Mesenchymal stem cell (in vitro differentiated cells and primary cell): Measurements from ENCODE around the gene ZNF750.
A peak's percentile ranks its signal among the peaks of the same experiment; 100 is the strongest.

Source experiments
- DNase-seq: peaks from one replicate; pipeline ENCODE4 v3.0.0-alpha.2; 2013
- H2AFZ ChIP-seq: one replicate; pipeline ENCODE4 v1.6.1; 2013; ENCODE audit warnings: low read depth, mild to moderate bottlenecking, control low read depth, inconsistent platforms, low read length, moderate library complexity
- H2AK5ac ChIP-seq: 2 replicates; pipeline ENCODE4 v1.6.1; 2013; ENCODE audit warnings: low read length, moderate library complexity, mild to moderate bottlenecking, inconsistent platforms; ENCODE audit not compliant: severe bottlenecking
- H2BK120ac ChIP-seq: one replicate; pipeline ENCODE4 v1.6.1; 2013; ENCODE audit warnings: low read depth, mild to moderate bottlenecking, inconsistent platforms, low read length, moderate library complexity
- H2BK12ac ChIP-seq, 2 experiments: one replicate each; pipeline ENCODE4 v1.6.1; 2013; ENCODE audit warnings: inconsistent platforms in 2 of 2, low read length in 2 of 2, mild to moderate bottlenecking in 2 of 2, moderate library complexity in 2 of 2, control low read depth in 1 of 2
- H2BK15ac ChIP-seq: one replicate; pipeline ENCODE4 v1.6.1; 2013; ENCODE audit warnings: mild to moderate bottlenecking, low read depth, inconsistent platforms; ENCODE audit not compliant: poor library complexity, severe bottlenecking
- H2BK5ac ChIP-seq: 2 replicates; pipeline ENCODE4 v1.6.1; 2013; ENCODE audit warnings: low read depth, mild to moderate bottlenecking, low read length, control low read depth, inconsistent platforms; ENCODE audit not compliant: poor library complexity, severe bottlenecking
- H3K14ac ChIP-seq, 2 experiments: one replicate each; pipeline ENCODE4 v1.6.1; 2013; ENCODE audit warnings: inconsistent platforms in 2 of 2, low read length in 2 of 2, control low read depth in 1 of 2, mild to moderate bottlenecking in 1 of 2, moderate library complexity in 1 of 2
- H3K18ac ChIP-seq, 2 experiments: one replicate each; pipeline ENCODE4 v1.6.1; 2013; ENCODE audit warnings: inconsistent platforms in 2 of 2, low read length in 2 of 2, control low read depth in 1 of 2, low read depth in 1 of 2, mild to moderate bottlenecking in 1 of 2
- H3K23ac ChIP-seq, 2 experiments: one replicate each; pipeline ENCODE4 v1.6.1; 2013; ENCODE audit warnings: inconsistent platforms in 2 of 2, low read length in 2 of 2, mild to moderate bottlenecking in 2 of 2, moderate library complexity in 2 of 2, control low read depth in 1 of 2
- H3K27ac ChIP-seq: 2 replicates; pipeline ENCODE4 v1.5.1; 2013; ENCODE audit warnings: mild to moderate bottlenecking, moderate library complexity, low read length, control low read depth, inconsistent platforms; ENCODE audit not compliant: poor library complexity, severe bottlenecking
- H3K27me3 ChIP-seq, 2 experiments: 2 replicates each; pipeline versions ENCODE4 v1.6.1 to v1.7.0; 2013; ENCODE audit warnings: low read length in 2 of 2, mild to moderate bottlenecking in 2 of 2, moderate library complexity in 2 of 2, control low read depth in 1 of 2, inconsistent platforms in 1 of 2; ENCODE audit not compliant: control insufficient read depth in 1 of 2, insufficient read depth in 1 of 2
- H3K36me3 ChIP-seq, 2 experiments: 2 replicates each; pipeline versions ENCODE4 v1.6.1 to v1.7.0; 2013; ENCODE audit warnings: low read length in 2 of 2, control low read depth in 1 of 2, inconsistent platforms in 1 of 2, low read depth in 1 of 2, mild to moderate bottlenecking in 1 of 2; ENCODE audit not compliant: insufficient read depth in 2 of 2, control insufficient read depth in 1 of 2
- H3K4ac ChIP-seq, 2 experiments: one replicate each; pipeline ENCODE4 v1.6.1; 2013; ENCODE audit warnings: inconsistent platforms in 2 of 2, low read length in 2 of 2, mild to moderate bottlenecking in 2 of 2, moderate library complexity in 2 of 2, control low read depth in 1 of 2, low read depth in 1 of 2
- H3K4me1 ChIP-seq: 2 replicates; pipeline ENCODE4 v1.6.1; 2013; ENCODE audit warnings: low read depth, low read length, control low read depth; ENCODE audit not compliant: control insufficient read depth, insufficient read depth
- H3K4me2 ChIP-seq: 2 replicates; pipeline ENCODE4 v1.6.1; 2013; ENCODE audit warnings: low read length, mild to moderate bottlenecking, inconsistent platforms; ENCODE audit not compliant: poor library complexity, severe bottlenecking
- H3K4me3 ChIP-seq, 2 experiments: 2 replicates each; pipeline versions ENCODE4 v1.5.1 to v1.7.0; 2013; ENCODE audit warnings: low read length in 2 of 2, mild to moderate bottlenecking in 2 of 2, control low read depth in 1 of 2, low read depth in 1 of 2; ENCODE audit not compliant: insufficient read depth in 1 of 2
- H3K79me1 ChIP-seq: replicated peaks from 2 replicates; pipeline ENCODE4 v1.6.1; 2013; ENCODE audit warnings: mild to moderate bottlenecking, control low read depth, low read length, inconsistent platforms; ENCODE audit not compliant: poor library complexity, severe bottlenecking
- H3K9ac ChIP-seq: 2 replicates; pipeline ENCODE4 v1.7.0; 2013; ENCODE audit warnings: mild to moderate bottlenecking, low read length, moderate library complexity
- H3K9me3 ChIP-seq: 2 replicates; pipeline ENCODE4 v1.7.0; 2013; ENCODE audit warnings: mild to moderate bottlenecking, low read length; ENCODE audit not compliant: control insufficient read depth
- H4K8ac ChIP-seq: one replicate; pipeline ENCODE4 v1.6.1; 2013; ENCODE audit warnings: inconsistent platforms, mild to moderate bottlenecking, low read length, moderate library complexity
- H4K91ac ChIP-seq: one replicate; pipeline ENCODE4 v1.6.1; 2013; ENCODE audit warnings: mild to moderate bottlenecking, low read length, inconsistent platforms
- WGBS: methylation state at CpG from one replicate; pipeline ENCODE4 v1.1.7; 2013; ENCODE audit warnings: mixed read lengths; 5-methylcytosine and 5-hydroxymethylcytosine counted together

The ZNF750 gene

DNA sequence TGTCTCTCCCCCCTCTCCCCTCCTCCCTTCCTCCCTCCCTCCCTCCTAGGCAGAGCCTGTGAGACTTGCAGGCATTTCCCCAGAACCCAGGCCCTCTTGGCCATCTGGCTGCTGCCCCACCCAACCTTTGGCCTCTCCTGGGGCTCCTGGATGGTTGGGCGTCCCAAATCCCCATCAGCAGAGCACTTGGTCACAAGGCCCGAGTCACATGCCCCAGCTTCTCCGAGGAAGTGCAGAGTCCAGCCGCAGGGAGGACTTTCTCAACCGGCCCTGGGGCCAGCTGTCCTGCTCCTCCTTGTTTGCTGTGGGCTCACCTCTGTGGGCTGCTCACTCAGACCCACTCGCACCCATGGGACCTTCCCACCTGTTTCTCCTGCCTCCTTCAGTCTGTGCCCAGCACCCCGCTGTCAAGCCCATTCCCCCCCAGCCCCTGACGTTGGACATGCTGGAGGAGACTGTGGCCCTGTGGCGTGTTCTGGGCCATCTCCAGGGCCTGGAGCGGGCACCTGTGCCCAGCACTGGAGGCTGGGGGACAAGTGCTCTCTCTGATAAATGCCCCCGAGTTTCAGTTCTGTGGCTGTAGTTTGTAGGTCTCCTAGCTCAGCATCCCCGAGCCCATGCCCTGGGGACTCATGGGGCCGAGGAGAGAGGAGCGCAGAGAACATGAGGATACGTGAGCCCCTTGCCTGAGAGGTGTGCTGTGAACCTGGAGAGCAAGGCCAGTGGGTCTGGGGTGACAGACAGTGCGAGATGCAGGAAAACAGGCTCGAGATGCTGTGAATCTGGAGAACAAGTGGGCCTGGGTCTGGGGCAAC lies 42.3 kb upstream of the ZNF750 start:
- Histone ChIP-seq H3K14ac (peak overlapping the region in 1 of 2 experiments; percentile 68), H2AFZ (no peak overlapping the region), H3K4ac (peak overlapping the region; percentile 6 to 73), H3K4me3 (no peak overlapping the region), H3K79me1 (peaks cover 44% of the 10 kb centered on the region), H3K23ac (no peak overlapping the region), H3K36me3 (peaks cover 3 to 21% of the 10 kb centered on the region in 2 experiments), H2BK120ac (no peak overlapping the region), H4K91ac (peak overlapping the region; percentile 94), H3K9me3 (no peaks in the 10 kb centered on the region), H3K4me1 (peaks cover 16% of the 10 kb centered on the region), H3K4me2 (no peak overlapping the region), H3K27ac (no peak overlapping the region), H2BK12ac (peak overlapping the region in 1 of 2 experiments; percentile 37), H3K27me3 (no peaks in the 10 kb centered on the region), H2BK5ac (no peak overlapping the region), H3K9ac (peak overlapping the region; percentile 73), H4K8ac (peak overlapping the region; percentile 89), H2AK5ac (peak overlapping the region; percentile 21), H2BK15ac (peak overlapping the region; percentile 37), H3K18ac (peak overlapping the region; percentile 7 to 13)
- WGBS: 85% methylated on average over 17 of the region's 17 CpGs
- no peak for DNase-seq

- no peak overlapping the region for H2BK5ac ChIP-seq
- H3K79me1 ChIP-seq: peaks cover 44% of the 10 kb centered on the region
- H2BK120ac ChIP-seq: no peak overlapping the region
- no peak overlapping the region for H2AK5ac ChIP-seq
- H3K14ac ChIP-seq: peak overlapping the region in 1 of 2 experiments; percentile 64
- H2AFZ ChIP-seq: no peak overlapping the region
- peaks cover 17% of the 10 kb centered on the region for H3K4me1 ChIP-seq
- H2BK15ac ChIP-seq: no peak overlapping the region
- no peaks in the 10 kb centered on the region for H3K9me3 ChIP-seq
- peak overlapping the region in 1 of 2 experiments; percentile 13 for H3K18ac ChIP-seq
- H2BK12ac ChIP-seq: peak overlapping the region in 1 of 2 experiments; percentile 34
- no peak for DNase-seq
- peaks cover 3 to 21% of the 10 kb centered on the region in 2 experiments for H3K36me3 ChIP-seq
- H3K27me3 ChIP-seq: no peaks in the 10 kb centered on the region
- no peak overlapping the region for H3K4me2 ChIP-seq
- no peak overlapping the region for H3K23ac ChIP-seq
- H3K4me3 ChIP-seq: peak overlapping the region in 1 of 2 experiments; percentile 67
- H3K27ac ChIP-seq: no peak overlapping the region
- WGBS: 96% methylated on average over 19 of the region's 21 CpGs
- peak overlapping the region; percentile 44 for H4K91ac ChIP-seq
- peak overlapping the region; percentile 73 for H3K9ac ChIP-seq
- peak overlapping the region; percentile 6 to 7 for H3K4ac ChIP-seq
- peak overlapping the region; percentile 71 for H4K8ac ChIP-seq
Measured at GRCh38 chr17:82881324-82881823, 41.6 kb upstream of the ZNF750 start.

- 94% methylated on average over 25 of the region's 25 CpGs for WGBS
- Histone ChIP-seq H3K4me3 (peak overlapping the region in 1 of 2 experiments; percentile 67), H3K9ac (peak overlapping the region; percentile 73), H2AK5ac (no peak overlapping the region), H3K4me1 (peaks cover 16% of the 10 kb centered on the region), H3K18ac (no peak overlapping the region), H3K4me2 (no peak overlapping the region), H2BK15ac (no peak overlapping the region), H3K36me3 (peaks cover 3 to 21% of the 10 kb centered on the region in 2 experiments), H2AFZ (no peak overlapping the region), H4K91ac (no peak overlapping the region), H4K8ac (no peak overlapping the region), H3K79me1 (peaks cover 44% of the 10 kb centered on the region), H2BK5ac (no peak overlapping the region), H3K23ac (peak overlapping the region in 1 of 2 experiments; percentile 16), H3K4ac (peak overlapping the region; percentile 7 to 15), H3K14ac (peak overlapping the region in 1 of 2 experiments; percentile 84), H2BK12ac (peak overlapping the region in 1 of 2 experiments; percentile 48), H3K27ac (no peak overlapping the region), H3K27me3 (no peaks in the 10 kb centered on the region), H3K9me3 (no peaks in the 10 kb centered on the region), H2BK120ac (no peak overlapping the region)
- no peak for DNase-seq
Measured at GRCh38 chr17:82880620-82881323, 41.0 kb upstream of the ZNF750 start.

DNA sequence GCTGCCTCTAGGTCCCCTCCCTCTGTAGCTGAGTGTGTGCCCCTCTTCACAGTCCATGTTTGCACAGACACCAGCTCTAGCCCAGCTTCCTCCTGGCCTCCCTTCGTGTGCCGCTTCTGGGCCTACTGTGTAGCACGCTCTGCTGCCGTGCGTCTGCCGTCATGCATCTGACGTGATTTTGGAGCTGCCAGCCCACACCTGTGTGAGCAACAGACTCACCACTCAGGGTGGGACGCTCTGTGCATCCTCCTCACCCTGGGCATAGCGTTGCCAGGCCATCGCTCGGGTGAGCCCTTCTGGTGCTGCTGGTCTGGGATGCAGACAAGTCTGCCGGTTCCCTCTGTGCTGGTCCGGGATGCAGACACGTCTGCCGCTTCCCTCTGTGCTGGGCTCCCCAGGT lies 39.4 kb upstream of the ZNF750 start:
- Histone ChIP-seq H3K14ac (no peak overlapping the region), H3K9ac (no peak overlapping the region), H4K91ac (no peak overlapping the region), H3K18ac (no peak overlapping the region), H3K4me3 (no peak overlapping the region), H2AK5ac (no peak overlapping the region), H3K27me3 (no peaks in the 10 kb centered on the region), H4K8ac (no peak overlapping the region), H3K4me1 (peaks cover 18% of the 10 kb centered on the region), H3K9me3 (no peaks in the 10 kb centered on the region), H3K27ac (no peak overlapping the region), H2AFZ (no peak overlapping the region), H3K79me1 (peaks cover 49% of the 10 kb centered on the region), H3K36me3 (peaks cover 3 to 21% of the 10 kb centered on the region in 2 experiments), H2BK120ac (no peak overlapping the region), H2BK12ac (no peak overlapping the region), H3K4ac (no peak overlapping the region), H2BK5ac (no peak overlapping the region), H2BK15ac (no peak overlapping the region), H3K23ac (no peak overlapping the region), H3K4me2 (no peak overlapping the region)
- WGBS: 98% methylated on average over 13 of the region's 15 CpGs
- no peak for DNase-seq
